HG02852 (cell line): Measurements from ENCODE around the gene KCNJ13.
"Not testable (repeated sequence)": the region's sequence is repeated elsewhere in the genome, so short reads cannot be mapped to it uniquely, and the experiment has no call there.

Experiments used
- ATAC-seq: cut with Tn5 transposase; IDR thresholded peaks from one replicate; pipeline ENCODE4 v1.9.1; 2021; ENCODE audit warnings: mild to moderate bottlenecking, moderate library complexity; ENCODE audit not compliant: unreplicated experiment

Gene KCNJ13

GRCh38 chr2:232770207-232770606 is 6.2 kb downstream of the KCNJ13 start:
- no peak for ATAC-seq

- no peak for ATAC-seq
Measured at GRCh38 chr2:232767866-232768265, 8.5 kb downstream of the KCNJ13 start.

- no peak for ATAC-seq
Measured at GRCh38 chr2:232761301-232761907, 15.0 kb downstream of the KCNJ13 start.

GRCh38 chr2:232757905-232758304 is 18.5 kb downstream of the KCNJ13 start:
- no peak for ATAC-seq

GRCh38 chr2:232750135-232750671 is 26.2 kb downstream of the KCNJ13 start:
- no peak for ATAC-seq

GRCh38 chr2:232749331-232749730 is 27.0 kb downstream of the KCNJ13 start:
- ATAC-seq: no peak

- ATAC-seq: no peak
Measured at GRCh38 chr2:232748038-232748437, 28.3 kb downstream of the KCNJ13 start.

- ATAC-seq: no peak
Measured at GRCh38 chr2:232744963-232745362, 31.4 kb downstream of the KCNJ13 start.

- ATAC-seq: no peak
Measured at GRCh38 chr2:232741972-232742371, 34.4 kb downstream of the KCNJ13 start.

- ATAC-seq: no peak
Measured at GRCh38 chr2:232741294-232741693, 35.1 kb downstream of the KCNJ13 start.

- no peak for ATAC-seq
Measured at GRCh38 chr2:232731470-232731869, 44.9 kb downstream of the KCNJ13 start.

GRCh38 chr2:232728785-232729184 is 47.6 kb downstream of the KCNJ13 start:
- no peak for ATAC-seq

- ATAC-seq: no peak
Measured at GRCh38 chr2:232723027-232723426, 53.3 kb downstream of the KCNJ13 start.

GRCh38 chr2:232721882-232722281 is 54.5 kb downstream of the KCNJ13 start:
- no peak for ATAC-seq

GRCh38 chr2:232721261-232721660 is 55.1 kb downstream of the KCNJ13 start:
- no peak for ATAC-seq

GRCh38 chr2:232720056-232720455 is 56.3 kb downstream of the KCNJ13 start:
- ATAC-seq: not testable (repeated sequence)
